ENCODE data around the gene PIGT.

DNA sequence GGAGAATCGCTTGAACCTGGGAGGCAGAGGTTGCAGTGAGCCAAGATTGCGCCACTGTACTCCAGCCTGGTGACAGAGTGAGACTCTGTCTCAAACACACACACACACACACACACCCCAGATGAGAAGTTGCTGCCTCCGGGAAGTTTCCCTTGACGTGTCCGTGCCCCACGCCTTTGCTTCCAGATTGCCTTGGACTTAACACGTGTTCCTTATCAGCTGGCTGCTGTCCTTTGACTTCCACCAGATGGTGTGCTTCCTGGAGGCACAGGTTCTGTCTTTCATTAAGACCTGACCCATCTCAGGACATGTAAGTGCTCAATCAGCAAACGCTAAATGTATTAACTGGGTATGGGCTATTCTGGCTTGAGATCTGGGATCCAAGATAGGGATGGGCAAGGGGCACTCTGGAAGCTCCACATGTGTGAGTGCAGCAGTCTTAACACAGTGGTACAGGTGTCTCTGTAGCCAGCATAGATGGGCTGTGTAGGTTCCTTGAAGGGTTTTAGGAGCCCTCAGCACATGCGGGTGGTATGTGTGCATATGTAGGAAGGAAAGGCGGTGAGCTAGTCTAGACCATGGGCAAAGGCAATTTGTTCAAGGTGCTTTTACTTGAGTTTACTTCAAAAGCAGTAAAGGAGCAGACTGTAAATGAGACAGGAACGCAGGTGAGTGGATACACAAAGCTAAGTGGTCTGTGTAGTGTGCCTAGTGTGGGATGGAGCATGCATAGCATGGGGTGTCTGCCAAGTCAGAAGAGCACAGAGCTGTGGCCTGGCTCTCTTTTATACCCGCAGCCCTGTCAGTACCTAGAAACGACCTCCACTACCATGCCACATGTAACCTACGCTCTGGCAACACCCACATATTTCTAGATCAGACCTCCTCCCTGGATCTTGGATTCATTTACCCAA is 11.6 kb downstream of the PIGT start:
- TF ChIP-seq, protein P1, sequence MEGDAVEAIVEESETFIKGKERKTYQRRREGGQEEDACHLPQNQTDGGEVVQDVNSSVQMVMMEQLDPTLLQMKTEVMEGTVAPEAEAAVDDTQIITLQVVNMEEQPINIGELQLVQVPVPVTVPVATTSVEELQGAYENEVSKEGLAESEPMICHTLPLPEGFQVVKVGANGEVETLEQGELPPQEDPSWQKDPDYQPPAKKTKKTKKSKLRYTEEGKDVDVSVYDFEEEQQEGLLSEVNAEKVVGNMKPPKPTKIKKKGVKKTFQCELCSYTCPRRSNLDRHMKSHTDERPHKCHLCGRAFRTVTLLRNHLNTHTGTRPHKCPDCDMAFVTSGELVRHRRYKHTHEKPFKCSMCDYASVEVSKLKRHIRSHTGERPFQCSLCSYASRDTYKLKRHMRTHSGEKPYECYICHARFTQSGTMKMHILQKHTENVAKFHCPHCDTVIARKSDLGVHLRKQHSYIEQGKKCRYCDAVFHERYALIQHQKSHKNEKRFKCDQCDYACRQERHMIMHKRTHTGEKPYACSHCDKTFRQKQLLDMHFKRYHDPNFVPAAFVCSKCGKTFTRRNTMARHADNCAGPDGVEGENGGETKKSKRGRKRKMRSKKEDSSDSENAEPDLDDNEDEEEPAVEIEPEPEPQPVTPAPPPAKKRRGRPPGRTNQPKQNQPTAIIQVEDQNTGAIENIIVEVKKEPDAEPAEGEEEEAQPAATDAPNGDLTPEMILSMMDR (IDR thresholded peaks at IDR 0.05): no peak
- TF ChIP-seq ZFX (IDR thresholded peaks at IDR 0.05; ENCODE audit: borderline replicate concordance): no peak
